Dorsolateral prefrontal cortex (tissue), 118 donors: ENCODE data around the gene NUDT9. TPM values are rescaled to one million over a fixed set of nuclear protein-coding genes. Genes with fewer than 3 reads are reported as not detected.

ENCODE experiments used
- total RNA-seq, 120 experiments: library from RNA; stranded (reverse); gene quantifications; one replicate each; pipeline versions ENCODE4 v1.2.3 to v1.2.4, GENCODE V29; 2022

The NUDT9 gene
- total RNA-seq, 120 experiments from 2014 or later: 21.4 to 53.9 (median 34.4) TPM

Other genes with a start within 250 kb of the NUDT9 start
- gene KLHL8, start 202.0 kb upstream of the NUDT9 start, total RNA-seq: 10 to 100 TPM; 16.5 to 29.8 (median 21.6) TPM
- gene HSD17B13, start 99.7 kb upstream of the NUDT9 start, total RNA-seq: 1 to 10 TPM in 69 of 120 experiments, under 1 TPM in 51; 0.28 to 3.3 (median 1.1) TPM
- 10 to 100 TPM; 16.0 to 50.7 (median 26.3) TPM for gene HSD17B11, start 31.4 kb upstream of the NUDT9 start, total RNA-seq
- 1,000 to 10,000 TPM in 109 of 120 experiments, 100 to 1,000 TPM in 11; 619 to 2,075 (median 1,355) TPM for gene SPARCL1, start 106.8 kb downstream of the NUDT9 start, total RNA-seq
- gene DSPP, start 186.0 kb downstream of the NUDT9 start, total RNA-seq: under 1 TPM in 3 of 120 experiments, not detected in 117; 0.11 to 0.16 (median 0.11) TPM
- under 1 TPM in 2 of 120 experiments, not detected in 118; 0.19 to 0.22 TPM for gene DMP1, start 227.7 kb downstream of the NUDT9 start, total RNA-seq